ENCODE results near the gene TNFAIP8L3. TPM values are rescaled to one million over a fixed set of nuclear protein-coding genes. Genes with fewer than 3 reads are reported as not detected.

Gene TNFAIP8L3
- polyA plus RNA-seq, 1 experiment = 0.30 TPM

GRCh38 chr15:51069983-51070382 lies 24.7 kb downstream of the TNFAIP8L3 start:
- TF ChIP-seq, protein P1, sequence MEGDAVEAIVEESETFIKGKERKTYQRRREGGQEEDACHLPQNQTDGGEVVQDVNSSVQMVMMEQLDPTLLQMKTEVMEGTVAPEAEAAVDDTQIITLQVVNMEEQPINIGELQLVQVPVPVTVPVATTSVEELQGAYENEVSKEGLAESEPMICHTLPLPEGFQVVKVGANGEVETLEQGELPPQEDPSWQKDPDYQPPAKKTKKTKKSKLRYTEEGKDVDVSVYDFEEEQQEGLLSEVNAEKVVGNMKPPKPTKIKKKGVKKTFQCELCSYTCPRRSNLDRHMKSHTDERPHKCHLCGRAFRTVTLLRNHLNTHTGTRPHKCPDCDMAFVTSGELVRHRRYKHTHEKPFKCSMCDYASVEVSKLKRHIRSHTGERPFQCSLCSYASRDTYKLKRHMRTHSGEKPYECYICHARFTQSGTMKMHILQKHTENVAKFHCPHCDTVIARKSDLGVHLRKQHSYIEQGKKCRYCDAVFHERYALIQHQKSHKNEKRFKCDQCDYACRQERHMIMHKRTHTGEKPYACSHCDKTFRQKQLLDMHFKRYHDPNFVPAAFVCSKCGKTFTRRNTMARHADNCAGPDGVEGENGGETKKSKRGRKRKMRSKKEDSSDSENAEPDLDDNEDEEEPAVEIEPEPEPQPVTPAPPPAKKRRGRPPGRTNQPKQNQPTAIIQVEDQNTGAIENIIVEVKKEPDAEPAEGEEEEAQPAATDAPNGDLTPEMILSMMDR (IDR thresholded peaks at IDR 0.05; ENCODE audit: low read depth, low read length) = no peak
- Histone ChIP-seq H3K27me3 (ENCODE audit: control insufficient read depth, insufficient read depth, low read length) (no peaks in the 10 kb centered on the region), H3K27ac (ENCODE audit: low read depth, low read length) (no peak overlapping the region), H3K4me3 (ENCODE audit: low read depth, low read length) (no peak overlapping the region), H3K9me3 (ENCODE audit: control insufficient read depth, insufficient read depth, low read length) (no peaks in the 10 kb centered on the region)
- POLR2A ChIA-PET = no interaction called here
- no peak for DNase-seq (ENCODE audit: low read depth, low spot score)
- CTCF ChIA-PET = interaction anchor here (0.9 to 1.3 kb wide), 3 partner anchors 15 to 93 kb away, joined by 3 to 4 read pairs (median 3); no protein-coding TSS in a partner anchor

GRCh38 chr15:51067510-51067909 lies 27.2 kb downstream of the TNFAIP8L3 start:
- H3K4me3 ChIP-seq (ENCODE audit: low read depth, low read length) = no peak overlapping the region
- no peaks in the 10 kb centered on the region for H3K9me3 ChIP-seq (ENCODE audit: control insufficient read depth, insufficient read depth, low read length)
- H3K27me3 ChIP-seq (ENCODE audit: control insufficient read depth, insufficient read depth, low read length) = no peaks in the 10 kb centered on the region
- POLR2A ChIA-PET = no interaction called here
- H3K27ac ChIP-seq (ENCODE audit: low read depth, low read length) = no peak overlapping the region
- DNase-seq (ENCODE audit: low read depth, low spot score) = no peak
- TF ChIP-seq, protein P1 (IDR thresholded peaks at IDR 0.05; ENCODE audit: low read depth, low read length) = no peak
- CTCF ChIA-PET = interaction anchor here (1.1 to 1.2 kb wide), 2 partner anchors 18 to 66 kb away, joined by 4 to 5 read pairs; no protein-coding TSS in a partner anchor

- ChIA-PET CTCF (interaction anchor here (1.1 kb wide), 1 partner anchor 67 kb away, joined by 6 read pairs; no protein-coding TSS in a partner anchor), POLR2A (no interaction called here)
- H3K27ac ChIP-seq (ENCODE audit: low read depth, low read length) = no peak overlapping the region
- TF ChIP-seq, protein P1 (IDR thresholded peaks at IDR 0.05; ENCODE audit: low read depth, low read length) = no peak
- H3K9me3 ChIP-seq (ENCODE audit: control insufficient read depth, insufficient read depth, low read length) = no peaks in the 10 kb centered on the region
- no peak for DNase-seq (ENCODE audit: low read depth, low spot score)
- H3K27me3 ChIP-seq (ENCODE audit: control insufficient read depth, insufficient read depth, low read length) = no peaks in the 10 kb centered on the region
- no peak overlapping the region for H3K4me3 ChIP-seq (ENCODE audit: low read depth, low read length)
Observed at GRCh38 chr15:51065781-51066180, 28.9 kb downstream of the TNFAIP8L3 start.

- DNase-seq (ENCODE audit: low read depth, low spot score) = no peak
- ChIA-PET CTCF (interaction anchor here (1.1 kb wide), 1 partner anchor 68 kb away, joined by 6 read pairs; no protein-coding TSS in a partner anchor), POLR2A (no interaction called here)
- TF ChIP-seq, protein P1 (IDR thresholded peaks at IDR 0.05; ENCODE audit: low read depth, low read length) = no peak
- Histone ChIP-seq H3K27ac (ENCODE audit: low read depth, low read length) (no peak overlapping the region), H3K4me3 (ENCODE audit: low read depth, low read length) (no peak overlapping the region), H3K9me3 (ENCODE audit: control insufficient read depth, insufficient read depth, low read length) (no peaks in the 10 kb centered on the region), H3K27me3 (ENCODE audit: control insufficient read depth, insufficient read depth, low read length) (no peaks in the 10 kb centered on the region)
Observed at GRCh38 chr15:51065261-51065660, 29.4 kb downstream of the TNFAIP8L3 start.

DNA sequence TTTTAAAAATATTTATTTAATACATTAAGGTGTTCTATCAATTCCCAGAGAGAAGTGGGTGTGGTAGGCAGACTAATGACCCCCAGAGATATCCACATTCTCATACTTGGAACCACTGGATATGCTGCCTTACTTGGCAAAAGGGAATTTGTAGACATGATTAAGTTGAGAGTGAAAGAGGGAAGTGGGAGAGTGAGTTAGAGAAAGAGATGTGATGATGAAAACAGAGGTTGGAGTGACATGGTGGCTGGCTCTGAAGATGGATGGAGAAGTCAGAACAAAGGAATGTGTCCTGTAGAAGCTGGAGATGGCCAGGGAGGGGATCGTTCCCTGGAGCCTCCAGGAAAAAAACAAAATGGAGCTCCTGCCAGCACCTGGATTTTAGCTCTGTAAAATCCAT lies 32.0 kb downstream of the TNFAIP8L3 start:
- no peak for DNase-seq (ENCODE audit: low read depth, low spot score)
- ChIA-PET POLR2A (no interaction called here), CTCF (no interaction called here)
- TF ChIP-seq, protein P1 (IDR thresholded peaks at IDR 0.05; ENCODE audit: low read depth, low read length) = no peak
- Histone ChIP-seq H3K27ac (ENCODE audit: low read depth, low read length) (no peak overlapping the region), H3K9me3 (ENCODE audit: control insufficient read depth, insufficient read depth, low read length) (no peaks in the 10 kb centered on the region), H3K27me3 (ENCODE audit: control insufficient read depth, insufficient read depth, low read length) (no peaks in the 10 kb centered on the region), H3K4me3 (ENCODE audit: low read depth, low read length) (no peak overlapping the region)
